Ovary (tissue), 9 donors: Measurements from ENCODE around the gene COL4A1. TPM values are rescaled to one million over a fixed set of nuclear protein-coding genes. Genes with fewer than 3 reads are reported as not detected.
A peak's percentile ranks its signal among the peaks of the same experiment; 100 is the strongest.

Experiments used
- DNase-seq, 5 donors: peaks; one replicate each; pipeline ENCODE4 v3.0.0-alpha.2; 2019 to 2020
- H3K27ac ChIP-seq, 2 donors: fragments of 200-600 bp; one replicate each; pipeline versions ENCODE4 v1.5.1 to v1.8.0; 2019 to 2022
- H3K27me3 ChIP-seq: fragments of 200-600 bp; one replicate; pipeline ENCODE4 v1.8.0; 2022
- H3K36me3 ChIP-seq: fragments of 200-600 bp; sonication (generic); one replicate; pipeline ENCODE4 v1.5.1; 2019
- H3K4me1 ChIP-seq: one replicate; pipeline ENCODE4 v1.8.1; 2013; ENCODE audit warnings: mild to moderate bottlenecking, moderate library complexity; ENCODE audit not compliant: insufficient read depth
- H3K4me3 ChIP-seq: fragments of 200-600 bp; sonication (generic); one replicate; pipeline ENCODE4 v1.5.1; 2017
- H3K9me3 ChIP-seq, 2 donors: fragments of 200-600 bp in 1 of 2; sonication (generic) in 1 of 2; one replicate each; pipeline versions ENCODE4 v1.5.1 to v1.8.1; 2013 to 2019; ENCODE audit warnings: mild to moderate bottlenecking in 1 of 2, moderate library complexity in 1 of 2
- EP300 ChIP-seq: sonication (generic); formaldehyde crosslinking; IDR thresholded peaks from one replicate; pipeline ENCODE4 v1.6.1; 2017; ENCODE audit warnings: antibody characterized with exemption
- POLR2A ChIP-seq: fragments of 450-650 bp; IDR thresholded peaks from one replicate; pipeline ENCODE4 v1.6.1; 2017; ENCODE audit warnings: antibody characterized with exemption, mild to moderate bottlenecking, moderate library complexity
- whole genome bisulfite sequencing, 3 donors: extraction: QIAGEN DNeasy Blood & Tissue Kit in 1 of 3; methylation state at CpG; one replicate each; pipeline versions ENCODE4 v1.1.5 to v1.1.7; 2013 to 2017; 5-methylcytosine and 5-hydroxymethylcytosine counted together
- intact Hi-C, 4 donors: fragments of 100-400 bp; cut with DNase I; formaldehyde crosslinking; loops; one replicate each; pipeline versions ENCODE4 v1.11.0 to v1.15.1; 2022 to 2023
- polyA plus RNA-seq, 2 donors: library from polyadenylated mRNA; stranded (reverse); fragments of 200-250 nt in 1 of 2; fragments of 350-450 nt in 1 of 2; fragmentation: Illumina TruSeq in 1 of 2; extraction: RNeasy Lipid Tissue Mini Kit (QIAGEN cat#74804) in 1 of 2; gene quantifications; one replicate each; pipeline ENCODE4 v1.2.3, GENCODE V29; 2013 to 2014
- total RNA-seq, 7 donors: library from RNA; depleted of rRNA in 2 of 7; stranded (reverse); fragments of >200 nt in 2 of 7; fragmentation: NEBNext Ultra II Directional in 3 of 7; extraction: Animal tissue kit (Norgen Biotek cat#: 25700) in 3 of 7; gene quantifications; one replicate each; pipeline versions ENCODE4 v1.1.0 to v1.2.4, GENCODE V29; 2016 to 2023
- TF ChIP-seq, protein P1 (sequence below), 3 donors: fragments of 450-650 bp in 2 of 3; fragments of 200-600 bp in 1 of 3; IDR thresholded peaks; one replicate each; pipeline versions ENCODE4 v1.5.1 to v1.8.0; 2016 to 2022; ENCODE audit warnings: antibody characterized with exemption in 3 of 3, mild to moderate bottlenecking in 1 of 3
- donor health status: DM: no; HTN: no; CAD: no; lungs with moderate emphysema.
- donor health status: DM: no; HTN: no; CAD: no.
- donor health status: Bipolar disorder and iron deficiency.
- donor health status: DM: yes; HTN: yes; CAD: no.
- donor health status: DM: no; HTN: no; CAD: no.
- donor health status: DM: yes; HTN: yes; CAD: no.

The COL4A1 gene
- total and polyA plus RNA-seq, 9 donors: 42.3 to 421 (median 87.5) TPM

DNA sequence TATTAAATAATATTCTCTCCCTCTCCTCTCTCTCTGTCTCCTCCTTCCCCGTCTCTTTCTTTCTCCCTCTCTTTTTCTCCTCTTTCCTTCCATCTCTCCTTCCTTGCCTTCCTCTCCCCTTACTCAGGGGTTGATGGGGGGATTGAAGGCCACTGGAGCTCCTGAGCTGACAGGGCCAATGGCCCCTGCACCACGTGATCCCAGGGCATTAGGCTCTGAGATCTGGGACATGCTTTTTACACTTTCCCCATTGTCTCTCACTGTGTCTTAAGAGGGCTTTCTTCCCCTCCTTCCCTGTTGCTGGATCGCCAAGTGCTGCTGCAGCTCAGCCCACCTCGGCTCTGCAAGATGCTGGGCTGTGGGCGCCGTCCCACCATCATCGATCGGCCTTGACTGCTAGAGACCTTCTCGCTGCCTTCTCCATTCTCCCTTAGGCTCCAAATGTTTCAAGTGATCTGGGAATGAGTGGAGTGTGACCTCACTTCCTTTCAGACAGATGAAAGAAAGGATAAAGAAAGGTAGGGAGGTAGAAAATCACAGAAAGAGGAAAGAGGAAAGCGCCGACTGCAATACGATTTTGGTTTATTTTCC lies 42.2 kb downstream of the COL4A1 start:
- intact Hi-C loops: no loop called here
- H3K36me3 ChIP-seq: no peaks in the 10 kb centered on the region
- H3K4me3 ChIP-seq: no peak overlapping the region
- H3K4me1 ChIP-seq: peaks cover 26% of the 10 kb centered on the region
- DNase-seq: no peak
- H3K27me3 ChIP-seq: no peaks in the 10 kb centered on the region
- H3K9me3 ChIP-seq: no peaks in the 10 kb centered on the region
- H3K27ac ChIP-seq: peak overlapping the region; percentile 20 to 51
- 76 to 81% (median 77%) methylated on average over 12 of the region's 12 CpGs for WGBS, 3 donors
- TF ChIP-seq, protein P1, sequence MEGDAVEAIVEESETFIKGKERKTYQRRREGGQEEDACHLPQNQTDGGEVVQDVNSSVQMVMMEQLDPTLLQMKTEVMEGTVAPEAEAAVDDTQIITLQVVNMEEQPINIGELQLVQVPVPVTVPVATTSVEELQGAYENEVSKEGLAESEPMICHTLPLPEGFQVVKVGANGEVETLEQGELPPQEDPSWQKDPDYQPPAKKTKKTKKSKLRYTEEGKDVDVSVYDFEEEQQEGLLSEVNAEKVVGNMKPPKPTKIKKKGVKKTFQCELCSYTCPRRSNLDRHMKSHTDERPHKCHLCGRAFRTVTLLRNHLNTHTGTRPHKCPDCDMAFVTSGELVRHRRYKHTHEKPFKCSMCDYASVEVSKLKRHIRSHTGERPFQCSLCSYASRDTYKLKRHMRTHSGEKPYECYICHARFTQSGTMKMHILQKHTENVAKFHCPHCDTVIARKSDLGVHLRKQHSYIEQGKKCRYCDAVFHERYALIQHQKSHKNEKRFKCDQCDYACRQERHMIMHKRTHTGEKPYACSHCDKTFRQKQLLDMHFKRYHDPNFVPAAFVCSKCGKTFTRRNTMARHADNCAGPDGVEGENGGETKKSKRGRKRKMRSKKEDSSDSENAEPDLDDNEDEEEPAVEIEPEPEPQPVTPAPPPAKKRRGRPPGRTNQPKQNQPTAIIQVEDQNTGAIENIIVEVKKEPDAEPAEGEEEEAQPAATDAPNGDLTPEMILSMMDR (IDR thresholded peaks at IDR 0.05): no peak
- TF ChIP-seq EP300 (no peak), POLR2A (no peak)

DNA sequence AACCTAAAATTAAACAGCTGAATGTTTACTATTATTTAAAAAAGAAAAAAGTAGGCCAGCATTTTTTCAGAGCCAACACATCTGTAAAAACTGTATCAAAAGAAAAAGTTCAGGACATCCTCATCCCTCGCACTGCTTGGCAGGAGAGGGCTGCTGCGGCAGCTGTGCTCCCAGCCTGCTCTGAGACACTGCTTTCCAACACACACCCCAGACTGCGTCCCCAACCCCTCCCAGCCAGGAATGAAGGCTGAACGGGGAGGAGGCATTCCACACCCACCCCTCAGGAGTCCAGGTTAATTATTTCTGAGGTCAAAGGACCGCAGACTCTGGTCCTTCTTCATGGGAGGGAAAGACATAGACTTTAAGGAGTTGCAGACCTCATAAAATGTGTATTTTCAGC lies 43.1 kb downstream of the COL4A1 start:
- no peaks in the 10 kb centered on the region for H3K9me3 ChIP-seq
- peak overlapping the region in 1 of 2 donors; percentile 51 for H3K27ac ChIP-seq
- no peaks in the 10 kb centered on the region for H3K36me3 ChIP-seq
- H3K27me3 ChIP-seq: no peaks in the 10 kb centered on the region
- TF ChIP-seq POLR2A (no peak), EP300 (no peak)
- TF ChIP-seq, protein P1 (IDR thresholded peaks at IDR 0.05): no peak
- 3 to 5% (median 4%) methylated on average over 5 of the region's 5 CpGs for WGBS, 3 donors
- peak; percentile 64 to 81 (median 70) for DNase-seq
- intact Hi-C loops: no loop called here
- H3K4me3 ChIP-seq: no peak overlapping the region
- peaks cover 26% of the 10 kb centered on the region for H3K4me1 ChIP-seq

DNA sequence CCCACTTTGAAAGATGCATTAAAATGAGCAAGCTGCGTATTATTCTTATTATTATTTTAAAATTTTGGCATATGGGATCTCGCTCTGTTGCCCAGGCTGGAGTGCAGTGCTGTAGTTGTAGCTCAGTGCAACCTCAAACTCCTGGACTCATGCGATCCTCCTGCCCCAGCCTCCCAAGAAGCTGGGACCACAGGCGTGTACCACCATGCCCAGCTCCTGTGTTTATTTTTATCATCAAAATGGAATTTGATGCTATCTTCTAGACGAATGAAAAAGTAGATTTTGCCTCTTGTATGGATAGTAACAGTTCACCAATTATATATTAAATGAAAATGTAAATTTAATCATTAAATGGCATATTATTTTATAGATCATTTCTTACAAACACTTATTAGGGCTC lies 43.6 kb downstream of the COL4A1 start:
- Histone ChIP-seq H3K4me3 (no peak overlapping the region), H3K36me3 (no peaks in the 10 kb centered on the region), H3K9me3 (no peaks in the 10 kb centered on the region), H3K27me3 (no peaks in the 10 kb centered on the region), H3K27ac (peak overlapping the region in 1 of 2 donors; percentile 51), H3K4me1 (peaks cover 26% of the 10 kb centered on the region)
- DNase-seq: no peak
- TF ChIP-seq EP300 (no peak), POLR2A (no peak)
- TF ChIP-seq, protein P1 (IDR thresholded peaks at IDR 0.05): no peak
- whole genome bisulfite sequencing, 3 donors: 42 to 61% (median 55%) methylated on average over 5 of the region's 5 CpGs
- intact Hi-C loops: no loop called here

DNA sequence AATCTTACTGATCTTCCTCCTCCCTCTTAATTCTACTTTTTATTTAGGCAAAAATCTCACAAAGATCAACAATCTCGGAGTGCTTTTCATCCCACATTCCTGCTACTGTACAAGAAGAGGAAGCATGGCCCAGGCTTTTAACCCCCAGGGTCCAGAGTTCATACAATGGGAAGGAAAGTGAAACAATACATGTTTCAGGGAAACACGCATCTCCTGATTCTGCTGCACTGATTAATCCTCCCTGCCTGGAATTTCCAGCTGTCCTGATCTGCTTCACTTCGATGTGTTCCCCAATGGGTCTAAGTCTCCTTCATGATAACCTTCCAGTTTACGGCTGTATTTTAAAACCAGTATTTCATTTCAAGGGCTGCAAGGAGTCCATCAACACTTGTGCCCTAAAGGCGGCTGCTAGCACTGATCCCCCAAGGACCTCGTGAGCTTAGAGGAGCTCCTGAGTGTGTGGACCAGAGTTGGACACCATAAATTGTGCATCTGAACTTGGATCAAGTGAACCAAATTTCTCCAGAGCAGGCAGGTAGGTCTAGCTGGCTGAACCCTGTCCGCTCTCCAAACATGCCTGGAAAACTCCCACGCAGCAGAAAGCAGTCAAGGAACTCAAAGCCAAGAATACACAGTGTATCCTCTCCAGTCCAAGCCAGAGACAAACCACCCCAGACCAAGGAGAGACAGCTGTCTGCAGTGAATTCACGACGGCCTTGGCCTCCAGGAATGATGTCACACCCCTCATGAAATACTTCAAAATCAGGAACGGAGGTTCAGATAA lies 44.3 kb downstream of the COL4A1 start:
- no peak overlapping the region for H3K4me3 ChIP-seq
- TF ChIP-seq POLR2A: no peak
- TF ChIP-seq, protein P1 (IDR thresholded peaks at IDR 0.05): no peak
- TF ChIP-seq EP300: no peak
- H3K27ac ChIP-seq: peak overlapping the region in 1 of 2 donors; percentile 34
- peaks cover 26% of the 10 kb centered on the region for H3K4me1 ChIP-seq
- no peak for DNase-seq
- intact Hi-C loops: no loop called here
- 10 to 19% (median 13%) methylated on average over 11 of the region's 11 CpGs for WGBS, 3 donors
- no peaks in the 10 kb centered on the region for H3K9me3 ChIP-seq
- H3K36me3 ChIP-seq: no peaks in the 10 kb centered on the region
- H3K27me3 ChIP-seq: no peaks in the 10 kb centered on the region
